ENCODE data around the gene HSPA4L. TPM values are rescaled to one million over a fixed set of nuclear protein-coding genes. Genes with fewer than 3 reads are reported as not detected.

Gene HSPA4L
- total RNA-seq, 3 donors from 2014 or later (not counting 1 experiment from before 2014, with no cell fraction given), result not detected

DNA sequence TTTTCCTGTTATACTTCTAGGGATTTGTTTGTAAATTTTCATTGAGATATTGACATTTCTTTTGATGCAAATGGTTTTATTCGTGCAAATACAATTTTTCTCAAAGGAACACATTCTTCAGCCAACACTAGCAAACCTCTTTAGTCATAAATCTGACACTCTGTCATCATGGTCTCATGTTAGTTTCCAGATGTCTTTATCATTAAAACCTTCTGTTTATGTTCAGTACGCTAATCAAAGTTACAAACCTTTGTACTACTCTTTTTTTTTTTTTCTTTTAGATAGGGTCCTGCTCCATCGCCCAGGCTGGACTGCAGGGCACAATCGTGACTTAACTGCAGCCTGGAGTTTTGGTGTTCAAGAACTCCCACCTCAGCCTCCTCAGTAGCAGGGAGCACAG lies 44.8 kb upstream of the HSPA4L start:
- no peaks in the 10 kb centered on the region for H3K4me1 ChIP-seq (ENCODE audit: control insufficient read depth, insufficient read depth, low read length)
- H3K27ac Mint-ChIP-seq, result no peak overlapping the region
- H3K4me3 Mint-ChIP-seq, result no peak overlapping the region
- WGBS (ENCODE audit: insufficient coverage), result 78% methylated on average over 4 of the region's 4 CpGs
- TF ChIP-seq, protein P1, sequence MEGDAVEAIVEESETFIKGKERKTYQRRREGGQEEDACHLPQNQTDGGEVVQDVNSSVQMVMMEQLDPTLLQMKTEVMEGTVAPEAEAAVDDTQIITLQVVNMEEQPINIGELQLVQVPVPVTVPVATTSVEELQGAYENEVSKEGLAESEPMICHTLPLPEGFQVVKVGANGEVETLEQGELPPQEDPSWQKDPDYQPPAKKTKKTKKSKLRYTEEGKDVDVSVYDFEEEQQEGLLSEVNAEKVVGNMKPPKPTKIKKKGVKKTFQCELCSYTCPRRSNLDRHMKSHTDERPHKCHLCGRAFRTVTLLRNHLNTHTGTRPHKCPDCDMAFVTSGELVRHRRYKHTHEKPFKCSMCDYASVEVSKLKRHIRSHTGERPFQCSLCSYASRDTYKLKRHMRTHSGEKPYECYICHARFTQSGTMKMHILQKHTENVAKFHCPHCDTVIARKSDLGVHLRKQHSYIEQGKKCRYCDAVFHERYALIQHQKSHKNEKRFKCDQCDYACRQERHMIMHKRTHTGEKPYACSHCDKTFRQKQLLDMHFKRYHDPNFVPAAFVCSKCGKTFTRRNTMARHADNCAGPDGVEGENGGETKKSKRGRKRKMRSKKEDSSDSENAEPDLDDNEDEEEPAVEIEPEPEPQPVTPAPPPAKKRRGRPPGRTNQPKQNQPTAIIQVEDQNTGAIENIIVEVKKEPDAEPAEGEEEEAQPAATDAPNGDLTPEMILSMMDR (IDR thresholded peaks at IDR 0.05), result no peak
- no peaks in the 10 kb centered on the region for H3K9me3 ChIP-seq (ENCODE audit: control insufficient read depth, insufficient read depth, low read length)
- H3K27ac ChIP-seq (ENCODE audit: low read length), result no peak overlapping the region
- H3K4me3 ChIP-seq (ENCODE audit: low read length), result no peak overlapping the region
- no peak for ATAC-seq
- no peaks in the 10 kb centered on the region for H3K36me3 ChIP-seq (ENCODE audit: control insufficient read depth, insufficient read depth, low read length)
- H3K9me3 Mint-ChIP-seq, result peaks cover 0 to 5% of the 10 kb centered on the region in 2 donors
- H3K4me1 Mint-ChIP-seq, result no peaks in the 10 kb centered on the region
- no peaks in the 10 kb centered on the region for H3K36me3 Mint-ChIP-seq
- intact Hi-C loops (cut with micrococcal nuclease), result no loop called here
- H3K27me3 Mint-ChIP-seq (ENCODE audit: low read depth in 2 of 2), result peaks cover 0 to 2% of the 10 kb centered on the region in 2 donors
- no peak for DNase-seq
- H3K27me3 ChIP-seq (ENCODE audit: control insufficient read depth, insufficient read depth, low read length), result no peaks in the 10 kb centered on the region

DNA sequence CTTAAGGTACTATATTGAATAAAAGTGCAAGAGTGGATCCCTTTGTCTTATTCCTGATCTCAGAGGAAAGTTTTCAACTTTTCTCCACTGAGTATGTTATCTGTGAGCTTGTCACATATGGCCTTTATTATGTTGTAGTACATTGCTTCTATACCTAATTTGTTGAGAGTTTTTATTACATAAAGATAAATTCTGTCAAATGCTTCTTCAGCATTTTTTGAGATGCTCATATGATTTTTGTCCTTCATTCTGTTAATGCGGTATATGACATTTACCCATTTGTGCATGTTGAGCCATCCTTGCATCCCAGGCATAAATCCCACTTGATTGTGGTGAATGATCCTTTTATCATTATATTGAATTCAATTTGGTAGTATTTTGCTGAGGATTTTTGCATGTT lies 40.9 kb upstream of the HSPA4L start:
- Histone ChIP-seq H3K4me3 (ENCODE audit: low read length) (no peak overlapping the region), H3K36me3 (ENCODE audit: control insufficient read depth, insufficient read depth, low read length) (no peaks in the 10 kb centered on the region), H3K27me3 (ENCODE audit: control insufficient read depth, insufficient read depth, low read length) (no peaks in the 10 kb centered on the region), H3K9me3 (ENCODE audit: control insufficient read depth, insufficient read depth, low read length) (no peaks in the 10 kb centered on the region), H3K4me1 (ENCODE audit: control insufficient read depth, insufficient read depth, low read length) (no peaks in the 10 kb centered on the region), H3K27ac (ENCODE audit: low read length) (no peak overlapping the region)
- Mint-ChIP-seq H3K9me3 (peaks cover 2 to 9% of the 10 kb centered on the region in 2 donors), H3K36me3 (no peaks in the 10 kb centered on the region), H3K4me3 (no peak overlapping the region), H3K27me3 (ENCODE audit: low read depth in 2 of 2) (no peaks in the 10 kb centered on the region), H3K4me1 (no peaks in the 10 kb centered on the region), H3K27ac (no peak overlapping the region)
- TF ChIP-seq, protein P1 (IDR thresholded peaks at IDR 0.05), result no peak
- WGBS (ENCODE audit: insufficient coverage), result 100% methylated on average over 1 of the region's 1 CpG
- intact Hi-C loops (cut with micrococcal nuclease), result no loop called here
- ATAC-seq (no peak), DNase-seq (no peak)

DNA sequence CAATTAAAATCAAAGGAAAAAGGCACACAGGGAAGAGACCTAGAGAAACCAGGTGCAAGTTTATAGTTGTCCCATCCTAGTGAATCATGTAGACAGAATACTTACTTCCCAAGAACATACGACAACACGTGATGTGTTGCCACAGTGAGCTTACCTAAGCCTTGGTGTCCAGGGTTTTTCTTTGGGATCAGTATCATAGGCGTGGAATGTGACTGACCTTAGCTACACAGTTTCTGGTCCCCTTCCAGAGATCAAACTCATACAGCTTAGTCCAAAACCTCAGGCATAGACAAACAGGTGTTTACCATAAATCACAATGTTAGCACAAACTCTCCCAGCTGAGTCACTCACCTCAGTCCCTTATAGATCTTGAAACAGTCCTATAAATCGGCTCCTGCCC lies 34.2 kb upstream of the HSPA4L start:
- DNase-seq (no peak), ATAC-seq (no peak)
- Mint-ChIP-seq H3K9me3 (peaks cover 8% of the 10 kb centered on the region in 2 donors), H3K36me3 (peaks cover 8% of the 10 kb centered on the region), H3K4me3 (no peak overlapping the region), H3K27me3 (ENCODE audit: low read depth in 2 of 2) (no peaks in the 10 kb centered on the region), H3K4me1 (no peaks in the 10 kb centered on the region), H3K27ac (no peak overlapping the region)
- Histone ChIP-seq H3K9me3 (ENCODE audit: control insufficient read depth, insufficient read depth, low read length) (peaks cover 5% of the 10 kb centered on the region), H3K4me1 (ENCODE audit: control insufficient read depth, insufficient read depth, low read length) (no peaks in the 10 kb centered on the region), H3K27ac (ENCODE audit: low read length) (no peak overlapping the region), H3K36me3 (ENCODE audit: control insufficient read depth, insufficient read depth, low read length) (no peaks in the 10 kb centered on the region), H3K27me3 (ENCODE audit: control insufficient read depth, insufficient read depth, low read length) (no peaks in the 10 kb centered on the region), H3K4me3 (ENCODE audit: low read length) (no peak overlapping the region)
- TF ChIP-seq, protein P1 (IDR thresholded peaks at IDR 0.05), result no peak
- WGBS (ENCODE audit: insufficient coverage), result 82% methylated on average over 4 of the region's 4 CpGs
- intact Hi-C loops (cut with micrococcal nuclease), result no loop called here

DNA sequence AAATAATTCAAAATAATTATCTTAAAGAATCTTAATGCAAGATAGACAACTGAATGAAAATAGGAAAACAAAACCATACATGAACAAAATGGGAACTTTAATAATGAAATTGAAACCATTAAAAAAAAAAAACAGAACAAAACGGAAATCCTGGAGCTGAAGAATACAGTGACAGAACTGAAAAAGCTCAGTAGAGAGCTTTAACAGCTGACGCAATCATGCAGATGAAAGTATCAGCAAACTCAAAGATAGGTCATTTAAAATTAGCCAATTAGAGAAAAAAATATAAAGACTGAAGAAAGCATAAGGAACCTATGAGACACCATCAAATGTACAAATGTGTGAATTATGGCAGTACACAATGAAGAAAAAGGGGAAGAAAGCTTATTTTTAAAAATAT lies 33.2 kb upstream of the HSPA4L start:
- Mint-ChIP-seq H3K27me3 (ENCODE audit: low read depth in 2 of 2) (no peaks in the 10 kb centered on the region), H3K27ac (no peak overlapping the region), H3K9me3 (peaks cover 8% of the 10 kb centered on the region in 2 donors), H3K36me3 (peaks cover 8% of the 10 kb centered on the region), H3K4me3 (no peak overlapping the region), H3K4me1 (no peaks in the 10 kb centered on the region)
- Histone ChIP-seq H3K9me3 (ENCODE audit: control insufficient read depth, insufficient read depth, low read length) (peaks cover 5% of the 10 kb centered on the region), H3K36me3 (ENCODE audit: control insufficient read depth, insufficient read depth, low read length) (no peaks in the 10 kb centered on the region), H3K27me3 (ENCODE audit: control insufficient read depth, insufficient read depth, low read length) (no peaks in the 10 kb centered on the region), H3K27ac (ENCODE audit: low read length) (no peak overlapping the region), H3K4me1 (ENCODE audit: control insufficient read depth, insufficient read depth, low read length) (no peaks in the 10 kb centered on the region), H3K4me3 (ENCODE audit: low read length) (no peak overlapping the region)
- ATAC-seq (no peak), DNase-seq (no peak)
- intact Hi-C loops (cut with micrococcal nuclease), result no loop called here
- 90% methylated on average over 2 of the region's 2 CpGs for WGBS (ENCODE audit: insufficient coverage)
- TF ChIP-seq, protein P1 (IDR thresholded peaks at IDR 0.05), result no peak
